Measurements from ENCODE around the gene RNF113B. TPM values are rescaled to one million over a fixed set of nuclear protein-coding genes. Genes with fewer than 3 reads are reported as not detected.

RNF113B gene
- total RNA-seq, 3 donors from 2014 or later (not counting 1 experiment from before 2014, with no cell fraction given) = not detected

GRCh38 chr13:98214008-98214643 lies 37.1 kb upstream of the RNF113B start:
- Histone ChIP-seq H3K36me3 (ENCODE audit: control insufficient read depth, insufficient read depth, low read length) (no peaks in the 10 kb centered on the region), H3K4me3 (ENCODE audit: low read length) (no peak overlapping the region), H3K4me1 (ENCODE audit: control insufficient read depth, insufficient read depth, low read length) (no peaks in the 10 kb centered on the region), H3K27ac (ENCODE audit: low read length) (no peak overlapping the region), H3K27me3 (ENCODE audit: control insufficient read depth, insufficient read depth, low read length) (no peaks in the 10 kb centered on the region), H3K9me3 (ENCODE audit: control insufficient read depth, insufficient read depth, low read length) (no peaks in the 10 kb centered on the region)
- H3K36me3 Mint-ChIP-seq = no peaks in the 10 kb centered on the region
- peaks cover 0 to 3% of the 10 kb centered on the region in 2 donors for H3K27me3 Mint-ChIP-seq (ENCODE audit: low read depth in 2 of 2)
- H3K4me1 Mint-ChIP-seq = no peaks in the 10 kb centered on the region
- 82% methylated on average over 16 of the region's 16 CpGs for WGBS (ENCODE audit: insufficient coverage)
- no peaks in the 10 kb centered on the region for H3K9me3 Mint-ChIP-seq
- no peak for ATAC-seq
- no peak for DNase-seq
- H3K4me3 Mint-ChIP-seq = no peak overlapping the region
- intact Hi-C loops (cut with micrococcal nuclease) = no loop called here
- TF ChIP-seq CTCF (IDR thresholded peaks at IDR 0.05) = no peak
- no peak overlapping the region for H3K27ac Mint-ChIP-seq

GRCh38 chr13:98213354-98213753 lies 36.3 kb upstream of the RNF113B start:
- no peaks in the 10 kb centered on the region for H3K4me1 Mint-ChIP-seq
- Histone ChIP-seq H3K27me3 (ENCODE audit: control insufficient read depth, insufficient read depth, low read length) (no peaks in the 10 kb centered on the region), H3K4me3 (ENCODE audit: low read length) (no peak overlapping the region), H3K27ac (ENCODE audit: low read length) (no peak overlapping the region), H3K36me3 (ENCODE audit: control insufficient read depth, insufficient read depth, low read length) (no peaks in the 10 kb centered on the region), H3K4me1 (ENCODE audit: control insufficient read depth, insufficient read depth, low read length) (no peaks in the 10 kb centered on the region), H3K9me3 (ENCODE audit: control insufficient read depth, insufficient read depth, low read length) (no peaks in the 10 kb centered on the region)
- no peak overlapping the region for H3K4me3 Mint-ChIP-seq
- DNase-seq = no peak
- no peaks in the 10 kb centered on the region for H3K36me3 Mint-ChIP-seq
- intact Hi-C loops (cut with micrococcal nuclease) = no loop called here
- H3K27me3 Mint-ChIP-seq (ENCODE audit: low read depth in 2 of 2) = peaks cover 0 to 3% of the 10 kb centered on the region in 2 donors
- no peak overlapping the region for H3K27ac Mint-ChIP-seq
- TF ChIP-seq CTCF (IDR thresholded peaks at IDR 0.05) = no peak
- WGBS (ENCODE audit: insufficient coverage) = 83% methylated on average over 7 of the region's 8 CpGs
- no peak for ATAC-seq
- H3K9me3 Mint-ChIP-seq = no peaks in the 10 kb centered on the region

- DNase-seq (no peak), ATAC-seq (no peak)
- no peak for TF ChIP-seq CTCF (IDR thresholded peaks at IDR 0.05)
- Mint-ChIP-seq H3K36me3 (no peaks in the 10 kb centered on the region), H3K27ac (no peak overlapping the region), H3K4me3 (no peak overlapping the region), H3K4me1 (no peaks in the 10 kb centered on the region), H3K27me3 (ENCODE audit: low read depth in 2 of 2) (peaks cover 0 to 3% of the 10 kb centered on the region in 2 donors), H3K9me3 (peaks cover 0 to 2% of the 10 kb centered on the region in 2 donors)
- Histone ChIP-seq H3K4me1 (ENCODE audit: control insufficient read depth, insufficient read depth, low read length) (no peaks in the 10 kb centered on the region), H3K36me3 (ENCODE audit: control insufficient read depth, insufficient read depth, low read length) (no peaks in the 10 kb centered on the region), H3K27ac (ENCODE audit: low read length) (no peak overlapping the region), H3K9me3 (ENCODE audit: control insufficient read depth, insufficient read depth, low read length) (no peaks in the 10 kb centered on the region), H3K4me3 (ENCODE audit: low read length) (no peak overlapping the region), H3K27me3 (ENCODE audit: control insufficient read depth, insufficient read depth, low read length) (no peaks in the 10 kb centered on the region)
- intact Hi-C loops (cut with micrococcal nuclease) = no loop called here
- WGBS (ENCODE audit: insufficient coverage) = 100% methylated on average over 1 of the region's 5 CpGs
These were observed 35.7 kb upstream of the RNF113B start for GRCh38 chr13:98212763-98213162.

- intact Hi-C loops (cut with micrococcal nuclease) = no loop called here
These were observed 31.5 kb upstream of the RNF113B start for GRCh38 chr13:98208606-98209005.

More at GRCh38 chr13:98208606-98209005, 31.5 kb upstream of the RNF113B start:
- Mint-ChIP-seq H3K9me3 (peaks cover 0 to 2% of the 10 kb centered on the region in 2 donors), H3K27ac (no peak overlapping the region), H3K4me3 (no peak overlapping the region), H3K36me3 (no peaks in the 10 kb centered on the region), H3K4me1 (no peaks in the 10 kb centered on the region), H3K27me3 (ENCODE audit: low read depth in 2 of 2) (peaks cover 0 to 3% of the 10 kb centered on the region in 2 donors)
- Histone ChIP-seq H3K27ac (ENCODE audit: low read length) (no peak overlapping the region), H3K27me3 (ENCODE audit: control insufficient read depth, insufficient read depth, low read length) (no peaks in the 10 kb centered on the region), H3K36me3 (ENCODE audit: control insufficient read depth, insufficient read depth, low read length) (no peaks in the 10 kb centered on the region), H3K4me3 (ENCODE audit: low read length) (no peak overlapping the region), H3K9me3 (ENCODE audit: control insufficient read depth, insufficient read depth, low read length) (no peaks in the 10 kb centered on the region), H3K4me1 (ENCODE audit: control insufficient read depth, insufficient read depth, low read length) (no peaks in the 10 kb centered on the region)
- DNase-seq (no peak), ATAC-seq (no peak)
- 85% methylated on average over 5 of the region's 5 CpGs for WGBS (ENCODE audit: insufficient coverage)
- TF ChIP-seq CTCF (IDR thresholded peaks at IDR 0.05) = no peak
